SK-N-SH treated with all-trans-retinoic acid at 6 μM for 48 hours (cell line): ENCODE measurements around the gene CCDC194.

Experiments
- ISL1 ChIP-seq: fragments of 250-450 bp; sonication (Bioruptor Pico); IDR thresholded peaks from 2 replicates; pipeline ENCODE4 v2.1.2; 2022; ENCODE audit warnings: mild to moderate bottlenecking, moderate library complexity
- OSR1 ChIP-seq: fragments of 250-450 bp; sonication (Bioruptor Pico); IDR thresholded peaks from 2 replicates; pipeline ENCODE4 v1.8.0; 2022; ENCODE audit warnings: moderate library complexity, mild to moderate bottlenecking, inconsistent platforms
- PPARA ChIP-seq: fragments of 250-450 bp; sonication (Bioruptor Pico); IDR thresholded peaks from 2 replicates; pipeline ENCODE4 v1.5.0; 2020; ENCODE audit warnings: mild to moderate bottlenecking, borderline replicate concordance
- RARB ChIP-seq: fragments of 250-450 bp; sonication (Bioruptor Pico); IDR thresholded peaks from 2 replicates; pipeline ENCODE4 v1.8.0; 2021; ENCODE audit warnings: mild to moderate bottlenecking, moderate library complexity
- SNAI2 ChIP-seq: fragments of 250-450 bp; sonication (Bioruptor Pico); IDR thresholded peaks from 2 replicates; pipeline ENCODE4 v1.5.0; 2020; ENCODE audit warnings: mild to moderate bottlenecking, moderate library complexity
- TSHZ2 ChIP-seq: fragments of 250-450 bp; sonication (Bioruptor Pico); IDR thresholded peaks from 2 replicates; pipeline ENCODE4 v1.5.0; 2020; ENCODE audit warnings: mild to moderate bottlenecking, moderate library complexity
- ZC3H10 ChIP-seq: fragments of 250-450 bp; sonication (Bioruptor Pico); IDR thresholded peaks from 2 replicates; pipeline ENCODE4 v1.5.1; 2021; ENCODE audit warnings: mild to moderate bottlenecking, moderate library complexity
- ZFP3 ChIP-seq: fragments of 250-450 bp; sonication (Bioruptor Pico); IDR thresholded peaks from 2 replicates; pipeline ENCODE4 v1.5.0; 2020; ENCODE audit warnings: mild to moderate bottlenecking, moderate library complexity
- ZFP30 ChIP-seq: fragments of 450-650 bp; formaldehyde crosslinking; IDR thresholded peaks from 2 replicates; pipeline ENCODE4 v1.5.0; 2022; ENCODE audit warnings: mild to moderate bottlenecking, moderate library complexity
- ZNF565 ChIP-seq: fragments of 450-650 bp; formaldehyde crosslinking; conservative IDR thresholded peaks from 2 replicates; pipeline ENCODE4 v1.5.0; 2020; ENCODE audit warnings: low read depth, mild to moderate bottlenecking, moderate library complexity
- ZNF8 ChIP-seq: fragments of 450-650 bp; formaldehyde crosslinking; IDR thresholded peaks from 2 replicates; pipeline ENCODE4 v1.5.0; 2020; ENCODE audit warnings: mild to moderate bottlenecking, moderate library complexity
- TF ChIP-seq, protein P1 (sequence below): fragments of 250-450 bp; sonication (Bioruptor Pico); IDR thresholded peaks from 2 replicates; pipeline ENCODE4 v1.5.1; 2020; ENCODE audit warnings: low read depth, mild to moderate bottlenecking, moderate library complexity
- TF ChIP-seq, protein P2 (sequence below): fragments of 250-450 bp; sonication (Bioruptor Pico); IDR thresholded peaks from 2 replicates; pipeline ENCODE4 v1.8.0; 2020; ENCODE audit warnings: mild to moderate bottlenecking, moderate library complexity, borderline replicate concordance

- TF ChIP-seq, protein P1, sequence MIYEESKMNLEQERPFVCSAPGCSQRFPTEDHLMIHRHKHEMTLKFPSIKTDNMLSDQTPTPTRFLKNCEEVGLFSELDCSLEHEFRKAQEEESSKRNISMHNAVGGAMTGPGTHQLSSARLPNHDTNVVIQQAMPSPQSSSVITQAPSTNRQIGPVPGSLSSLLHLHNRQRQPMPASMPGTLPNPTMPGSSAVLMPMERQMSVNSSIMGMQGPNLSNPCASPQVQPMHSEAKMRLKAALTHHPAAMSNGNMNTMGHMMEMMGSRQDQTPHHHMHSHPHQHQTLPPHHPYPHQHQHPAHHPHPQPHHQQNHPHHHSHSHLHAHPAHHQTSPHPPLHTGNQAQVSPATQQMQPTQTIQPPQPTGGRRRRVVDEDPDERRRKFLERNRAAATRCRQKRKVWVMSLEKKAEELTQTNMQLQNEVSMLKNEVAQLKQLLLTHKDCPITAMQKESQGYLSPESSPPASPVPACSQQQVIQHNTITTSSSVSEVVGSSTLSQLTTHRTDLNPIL (CRISPR knock-in tag), result no peak
- TF ChIP-seq PPARA (CRISPR knock-in tag) (no peak), RARB (CRISPR knock-in tag) (no peak), TSHZ2 (CRISPR knock-in tag) (no peak), ZFP3 (CRISPR knock-in tag) (no peak), ZFP30 (CRISPR knock-in tag) (no peak), SNAI2 (CRISPR knock-in tag) (no peak), ZC3H10 (CRISPR knock-in tag) (no peak), OSR1 (CRISPR knock-in tag) (no peak), ISL1 (no peak), ZNF565 (CRISPR knock-in tag) (no peak), ZNF8 (no peak)
- TF ChIP-seq, protein P2, sequence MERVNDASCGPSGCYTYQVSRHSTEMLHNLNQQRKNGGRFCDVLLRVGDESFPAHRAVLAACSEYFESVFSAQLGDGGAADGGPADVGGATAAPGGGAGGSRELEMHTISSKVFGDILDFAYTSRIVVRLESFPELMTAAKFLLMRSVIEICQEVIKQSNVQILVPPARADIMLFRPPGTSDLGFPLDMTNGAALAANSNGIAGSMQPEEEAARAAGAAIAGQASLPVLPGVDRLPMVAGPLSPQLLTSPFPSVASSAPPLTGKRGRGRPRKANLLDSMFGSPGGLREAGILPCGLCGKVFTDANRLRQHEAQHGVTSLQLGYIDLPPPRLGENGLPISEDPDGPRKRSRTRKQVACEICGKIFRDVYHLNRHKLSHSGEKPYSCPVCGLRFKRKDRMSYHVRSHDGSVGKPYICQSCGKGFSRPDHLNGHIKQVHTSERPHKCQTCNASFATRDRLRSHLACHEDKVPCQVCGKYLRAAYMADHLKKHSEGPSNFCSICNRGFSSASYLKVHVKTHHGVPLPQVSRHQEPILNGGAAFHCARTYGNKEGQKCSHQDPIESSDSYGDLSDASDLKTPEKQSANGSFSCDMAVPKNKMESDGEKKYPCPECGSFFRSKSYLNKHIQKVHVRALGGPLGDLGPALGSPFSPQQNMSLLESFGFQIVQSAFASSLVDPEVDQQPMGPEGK, result no peak
Measured at GRCh38 chr19:17376935-17377600, 16.9 kb downstream of the CCDC194 start, which contains the start of gene PLVAP.
